GM12892 (cell line): ENCODE data around the gene TECTA.

Experiments
- POLR2A ChIP-seq: IDR thresholded peaks from 2 replicates; pipeline ENCODE4 v1.6.1; 2011; ENCODE audit warnings: low read depth, low read length, control low read depth
- POLR2AphosphoS5 ChIP-seq: IDR thresholded peaks from 2 replicates; pipeline ENCODE4 v1.6.1; 2011; ENCODE audit warnings: low read depth, low read length, control low read depth

GRCh38 chr11:121240650-121241303 lies 139.7 kb downstream of the TECTA start:
- no peak for TF ChIP-seq POLR2AphosphoS5
- TF ChIP-seq POLR2A, result no peak
